HG02759 (cell line): ENCODE results near the gene TLK1.
A peak's percentile ranks its signal among the peaks of the same experiment; 100 is the strongest.
"Not testable (repeated sequence)": the region's sequence is repeated elsewhere in the genome, so short reads cannot be mapped to it uniquely, and the experiment has no call there.

Experiments used
- ATAC-seq: cut with Tn5 transposase; IDR thresholded peaks from one replicate; pipeline ENCODE4 v1.9.1; 2021; ENCODE audit warnings: mild to moderate bottlenecking, moderate library complexity; ENCODE audit not compliant: unreplicated experiment

The TLK1 gene

DNA sequence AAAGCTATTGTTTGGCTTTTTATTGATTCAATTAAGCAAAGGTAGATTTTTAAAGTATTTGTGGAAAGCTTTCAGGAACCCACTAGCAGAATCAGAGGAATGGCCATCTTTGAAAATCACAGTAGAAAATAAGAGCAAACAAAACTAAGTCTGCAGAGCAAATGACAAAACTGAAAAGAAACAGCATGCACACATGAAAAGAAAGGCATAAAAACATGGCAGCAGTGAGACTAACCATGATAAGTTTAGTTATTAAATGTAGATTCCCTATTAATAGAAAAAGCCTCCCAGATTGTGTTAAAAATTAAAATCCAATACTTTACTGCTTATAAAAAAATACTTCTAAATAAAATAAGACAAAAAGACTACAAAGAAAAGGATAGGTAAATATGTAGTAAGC, 9.1 kb upstream of the TLK1 start:
- no peak for ATAC-seq

DNA sequence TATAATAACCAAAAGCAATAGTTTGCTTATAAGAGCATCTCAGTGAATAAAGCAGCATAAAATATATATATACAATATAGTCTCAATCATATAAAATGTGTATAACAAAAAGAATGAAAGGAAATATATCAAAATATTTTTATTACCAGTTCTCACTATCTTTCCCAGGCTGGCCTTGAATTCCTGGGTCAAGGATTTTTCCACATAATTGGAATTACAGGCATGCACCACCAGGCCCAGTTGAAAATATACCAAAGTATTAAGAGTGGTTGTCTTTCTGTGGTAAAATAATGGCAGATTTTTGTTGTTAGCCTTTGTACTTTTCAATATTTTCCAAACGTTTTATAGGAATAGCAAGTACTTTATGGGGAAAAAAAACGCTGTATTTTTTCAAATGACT, 8.6 kb upstream of the TLK1 start:
- ATAC-seq = no peak

DNA sequence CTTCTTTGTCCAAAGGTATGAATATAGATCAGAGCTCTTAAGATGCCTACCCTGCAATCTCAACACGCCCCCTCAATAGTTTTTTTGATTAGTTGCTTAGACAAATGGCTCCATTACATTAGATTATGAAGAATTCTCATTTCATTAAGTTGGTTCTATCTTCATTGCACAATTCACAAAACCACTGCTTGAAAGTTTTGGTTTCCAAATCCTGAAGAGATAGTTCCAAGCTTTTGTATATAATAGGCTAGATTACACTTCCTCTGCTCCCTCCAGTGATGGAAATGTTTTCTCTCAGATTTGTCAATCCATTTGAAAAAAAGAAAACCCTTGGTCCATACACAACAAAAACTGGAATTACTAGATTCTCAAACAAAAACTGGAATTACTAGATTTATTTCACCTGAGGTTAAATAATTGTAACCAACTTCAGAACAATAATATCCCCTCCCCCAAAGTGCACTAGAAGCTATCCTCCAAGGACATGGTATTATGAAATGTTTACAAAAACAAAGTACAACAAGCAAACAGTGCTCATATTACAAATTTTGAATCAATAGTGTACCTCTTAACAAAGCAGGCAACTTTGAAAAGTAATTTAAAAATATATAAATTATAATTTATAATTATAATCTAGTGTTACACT, 6.8 kb upstream of the TLK1 start:
- ATAC-seq = no peak

DNA sequence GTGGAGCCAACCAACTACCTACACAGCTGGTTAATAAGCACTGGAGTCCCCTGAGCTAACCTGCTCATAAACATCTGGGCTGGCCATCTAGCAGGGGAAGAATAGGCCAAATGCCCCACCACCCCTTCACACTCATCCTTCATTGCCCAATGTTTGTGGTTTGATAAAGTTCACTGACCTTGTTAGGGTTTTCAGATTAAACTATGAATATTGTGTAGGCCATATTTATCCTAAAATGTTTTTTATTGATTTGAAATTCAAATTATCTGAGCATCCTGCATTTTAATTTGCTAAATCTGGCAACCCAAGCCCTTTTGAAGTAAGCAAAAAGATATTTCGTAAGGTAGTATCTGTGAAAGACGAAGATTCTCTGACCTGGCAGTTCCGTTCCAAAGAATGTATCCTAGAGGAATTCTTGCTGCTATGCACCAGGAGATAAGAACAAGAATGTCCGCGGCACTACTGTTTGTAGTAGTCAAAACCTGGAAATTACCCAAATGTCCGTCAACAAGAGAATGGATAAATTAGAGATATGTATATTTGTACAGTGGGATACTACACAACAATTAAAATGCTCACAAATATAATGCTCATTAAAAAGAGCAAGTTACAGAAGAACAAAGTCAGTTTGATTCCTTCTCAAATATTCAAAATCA, 5.8 kb upstream of the TLK1 start:
- ATAC-seq = no peak

DNA sequence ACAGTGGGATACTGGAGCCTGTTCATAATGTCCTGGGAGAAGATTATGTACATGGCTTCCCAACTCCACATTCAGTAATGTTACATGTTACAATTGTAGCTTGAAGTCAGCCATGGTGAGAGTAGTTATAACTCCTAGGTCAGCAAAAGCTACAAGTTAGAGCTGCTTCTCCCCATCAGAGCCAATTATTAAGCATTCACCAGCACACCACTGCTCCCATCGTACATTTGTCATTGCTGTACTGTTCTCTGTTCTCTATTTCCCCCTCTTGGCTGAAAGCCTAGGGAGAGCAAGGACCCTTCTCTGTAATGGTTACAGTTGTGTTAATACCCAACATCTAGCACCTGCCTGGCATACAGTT, 5.3 kb upstream of the TLK1 start:
- no peak for ATAC-seq

DNA sequence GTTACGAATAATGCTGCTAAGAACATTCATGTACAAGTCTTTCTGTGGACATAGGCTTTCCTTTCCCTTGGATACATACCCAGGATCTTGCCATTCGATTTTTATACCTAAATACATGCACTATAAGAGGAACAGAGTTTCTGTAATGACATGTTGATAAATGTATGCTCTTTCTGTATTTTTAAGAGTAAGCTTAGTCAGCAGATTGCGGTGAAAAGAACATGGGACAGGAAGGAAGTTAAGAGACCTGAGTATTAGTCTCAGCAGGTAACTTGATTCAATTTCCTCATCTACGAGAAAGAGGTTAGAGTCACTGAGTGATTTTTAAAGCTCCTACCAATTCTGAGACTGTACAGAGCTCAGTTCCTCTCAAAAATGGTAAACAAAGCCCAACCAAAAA, 2.6 kb upstream of the TLK1 start:
- ATAC-seq = no peak

DNA sequence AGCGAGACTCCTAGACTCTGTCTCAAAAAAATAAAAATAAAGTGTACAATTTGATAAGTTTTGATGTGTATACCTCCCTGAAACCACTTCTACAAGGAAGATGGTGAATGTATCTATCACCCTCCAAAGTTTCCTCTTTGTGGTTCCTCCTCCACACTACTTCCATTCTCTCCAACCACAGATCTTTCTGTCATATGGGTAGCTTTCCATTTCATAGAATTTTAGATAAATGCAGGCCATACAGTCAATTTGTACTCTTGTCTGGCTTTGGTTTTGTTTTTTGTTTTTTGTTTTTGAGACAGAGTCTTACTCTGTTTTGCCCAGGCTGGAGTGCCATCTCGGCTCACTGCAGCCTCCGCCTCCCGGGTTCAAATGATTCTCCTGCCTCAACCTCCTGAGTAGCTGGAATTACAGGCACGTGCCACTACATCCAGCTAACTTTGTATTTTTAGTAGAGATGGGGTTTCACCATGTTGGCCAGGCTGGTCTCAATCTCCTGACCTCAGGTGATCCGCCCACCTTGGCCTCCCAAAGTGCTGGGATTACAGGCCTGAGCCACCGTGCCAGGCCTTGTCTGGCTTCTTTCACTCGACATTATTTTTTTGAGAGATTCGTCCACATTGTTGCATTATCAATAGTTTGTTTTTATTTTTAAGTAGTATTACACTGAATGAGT, 2.0 kb upstream of the TLK1 start:
- not testable (repeated sequence) for ATAC-seq

DNA sequence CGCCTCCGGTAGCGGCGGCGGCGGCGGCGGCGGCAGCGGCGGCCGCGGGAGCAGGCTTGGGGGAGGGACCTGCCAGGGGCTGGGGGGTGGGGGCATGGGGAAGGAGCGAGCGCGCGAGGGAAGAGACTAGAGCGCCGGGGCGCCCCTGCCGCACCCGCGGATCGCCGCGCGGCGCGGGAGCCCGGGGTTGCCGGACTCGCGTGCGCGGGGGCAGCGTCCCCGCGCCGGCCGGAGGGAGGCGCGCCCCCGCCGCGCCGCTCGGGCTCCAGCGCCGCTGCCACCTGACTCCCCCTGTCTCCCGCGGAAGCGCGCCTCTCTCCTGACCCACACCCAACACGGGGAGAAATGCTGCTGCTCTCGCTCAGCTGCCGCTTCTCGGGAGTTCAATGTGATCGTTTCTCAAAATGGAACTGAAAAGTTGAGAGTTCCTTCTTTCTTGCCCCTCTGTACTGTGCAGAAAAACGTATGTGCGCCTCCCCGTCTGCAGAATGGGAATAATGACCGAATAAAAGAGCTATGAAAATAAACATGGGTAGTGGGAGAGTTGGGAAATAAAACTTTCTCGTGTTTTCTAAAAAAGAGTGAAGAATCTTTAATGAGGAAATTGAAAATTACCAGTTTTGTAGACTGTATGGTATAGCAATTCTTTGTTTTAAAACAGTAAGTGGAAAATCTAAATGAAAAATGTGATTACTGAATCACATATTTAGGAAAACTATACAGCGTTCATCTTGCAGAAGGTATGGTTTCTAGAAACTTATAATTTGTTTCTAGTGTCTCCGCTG, 455 bp upstream of the TLK1 start:
- peak; percentile 69 for ATAC-seq

DNA sequence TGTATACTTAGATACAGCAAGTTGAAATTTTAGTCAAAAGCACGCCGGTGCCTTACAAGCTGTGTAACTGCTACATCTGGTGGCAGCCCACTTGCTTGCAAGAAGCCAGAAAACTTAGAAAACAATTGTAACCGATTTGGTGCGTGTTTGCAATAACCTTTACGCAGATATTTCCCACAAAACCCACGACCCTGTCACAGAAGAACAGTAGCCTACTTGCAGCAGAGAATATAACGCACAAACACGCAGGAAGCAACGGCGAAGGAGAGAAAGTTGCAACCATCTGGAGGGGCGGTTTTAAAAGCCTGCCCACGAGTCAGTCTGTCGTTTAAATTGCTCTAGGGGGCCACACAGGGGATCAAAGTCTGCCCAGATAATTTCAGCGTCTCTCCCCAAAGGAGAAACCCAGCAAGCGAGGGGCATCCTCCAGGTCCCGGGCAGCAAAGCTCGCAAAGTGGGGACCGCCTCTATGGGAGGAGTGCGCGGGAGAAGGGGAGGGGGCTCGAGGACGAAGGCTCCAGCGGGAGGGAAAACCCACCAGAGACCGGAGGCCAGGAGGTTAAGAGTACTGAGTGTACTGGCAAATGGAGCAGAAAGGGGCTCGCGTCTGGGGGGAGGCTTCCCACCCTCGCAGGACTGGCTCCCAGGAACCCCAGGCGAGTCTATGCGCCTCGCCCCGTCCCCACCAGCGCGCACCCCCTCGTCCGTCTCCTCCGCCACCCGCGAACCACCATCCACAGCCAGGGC, 1.1 kb downstream of the TLK1 start:
- peak; percentile 9 for ATAC-seq

DNA sequence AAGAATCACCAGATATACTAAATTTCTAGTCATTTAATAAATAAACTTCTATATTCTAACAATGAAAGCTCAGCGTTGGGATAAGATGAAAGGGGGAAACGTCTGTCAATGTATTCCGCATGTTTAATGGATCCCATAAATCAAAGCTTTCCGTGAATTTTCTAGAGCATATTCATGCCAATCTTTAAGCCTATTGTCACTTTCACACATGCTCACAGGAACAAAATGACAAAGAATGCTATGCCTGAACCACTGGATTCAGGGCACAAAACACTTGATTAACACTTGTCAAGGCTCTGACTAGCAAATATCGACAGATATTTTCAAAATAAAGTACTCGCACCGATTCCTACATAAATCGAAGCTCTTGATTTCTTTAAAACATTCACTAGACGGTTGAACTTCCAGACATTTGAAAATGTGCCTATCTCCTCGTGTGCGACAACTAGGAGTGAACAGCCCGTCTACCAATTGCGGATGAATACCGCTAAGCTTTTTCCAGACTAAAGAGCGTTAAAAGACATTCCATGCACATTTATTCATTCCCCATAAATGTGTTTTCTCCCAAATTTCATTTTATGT, 1.8 kb downstream of the TLK1 start:
- no peak for ATAC-seq

DNA sequence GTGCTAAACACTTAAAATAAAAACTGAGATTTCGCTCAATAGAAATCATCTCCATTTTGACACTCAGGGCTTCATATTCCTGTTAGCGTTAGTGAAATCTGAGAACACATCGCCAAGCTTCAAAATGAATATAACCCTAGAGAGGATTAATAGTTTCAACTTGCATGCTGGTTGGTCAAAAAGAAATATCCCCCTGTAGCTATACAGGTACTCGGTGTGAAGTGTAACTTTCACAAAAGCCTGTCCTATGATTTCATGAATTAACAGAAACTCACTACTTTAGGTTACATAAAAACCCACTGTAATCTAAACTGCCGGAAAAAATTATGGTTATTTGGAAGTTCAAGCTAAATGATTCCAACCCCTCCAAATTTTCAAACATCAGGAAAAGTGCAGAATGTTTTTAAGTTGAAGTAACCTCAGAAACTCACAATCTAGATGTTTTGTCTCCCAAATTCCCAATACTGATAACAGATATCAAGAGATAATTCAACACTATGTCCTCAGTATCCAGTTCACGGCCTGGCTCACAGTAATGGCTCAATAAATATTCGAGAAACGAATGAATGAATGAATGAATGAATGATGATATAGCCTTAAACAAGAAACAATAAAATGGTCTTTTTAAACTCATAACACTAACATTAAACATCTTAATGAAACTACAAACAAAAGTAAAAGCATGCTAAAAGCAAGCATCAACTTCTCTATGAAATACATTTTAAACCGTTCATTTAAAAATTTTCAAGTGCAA, 2.5 kb downstream of the TLK1 start:
- no peak for ATAC-seq

DNA sequence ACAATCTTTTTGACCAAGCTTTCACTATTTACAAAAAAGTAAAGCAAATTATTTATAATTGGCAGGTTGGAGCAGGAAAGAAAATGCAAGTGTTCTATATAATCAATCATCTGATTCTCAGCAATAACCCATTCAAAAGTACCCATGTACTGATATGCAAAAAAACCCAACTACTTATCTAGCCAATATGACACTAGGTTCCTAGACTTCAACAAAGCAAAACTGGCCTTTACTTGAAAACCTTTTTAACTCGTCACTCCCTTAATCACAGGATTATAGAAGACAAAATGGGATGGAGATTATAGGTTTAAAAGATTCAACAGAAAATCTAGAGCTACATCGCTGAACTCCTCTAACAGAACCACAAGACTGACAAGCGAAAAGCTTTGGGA, 3.6 kb downstream of the TLK1 start:
- ATAC-seq = no peak

DNA sequence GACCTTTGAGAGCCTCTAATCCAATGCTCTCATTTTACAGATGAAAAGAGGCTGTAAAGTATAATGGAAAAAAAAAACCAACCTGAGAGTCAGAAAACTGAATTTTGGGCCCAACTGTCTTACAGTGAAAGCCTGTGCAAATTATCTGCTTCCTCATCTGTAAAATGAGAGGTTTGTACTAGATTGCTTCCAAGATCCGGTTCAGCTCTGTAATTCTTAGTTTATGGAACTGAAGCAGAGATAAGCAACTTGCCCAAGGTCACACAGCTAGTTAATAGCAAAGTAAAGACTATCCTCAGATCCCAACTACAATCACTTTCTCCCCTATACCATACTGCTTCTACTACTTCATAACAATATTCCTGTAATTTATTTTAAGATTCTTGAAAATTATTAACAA, 6.3 kb downstream of the TLK1 start:
- ATAC-seq = no peak

DNA sequence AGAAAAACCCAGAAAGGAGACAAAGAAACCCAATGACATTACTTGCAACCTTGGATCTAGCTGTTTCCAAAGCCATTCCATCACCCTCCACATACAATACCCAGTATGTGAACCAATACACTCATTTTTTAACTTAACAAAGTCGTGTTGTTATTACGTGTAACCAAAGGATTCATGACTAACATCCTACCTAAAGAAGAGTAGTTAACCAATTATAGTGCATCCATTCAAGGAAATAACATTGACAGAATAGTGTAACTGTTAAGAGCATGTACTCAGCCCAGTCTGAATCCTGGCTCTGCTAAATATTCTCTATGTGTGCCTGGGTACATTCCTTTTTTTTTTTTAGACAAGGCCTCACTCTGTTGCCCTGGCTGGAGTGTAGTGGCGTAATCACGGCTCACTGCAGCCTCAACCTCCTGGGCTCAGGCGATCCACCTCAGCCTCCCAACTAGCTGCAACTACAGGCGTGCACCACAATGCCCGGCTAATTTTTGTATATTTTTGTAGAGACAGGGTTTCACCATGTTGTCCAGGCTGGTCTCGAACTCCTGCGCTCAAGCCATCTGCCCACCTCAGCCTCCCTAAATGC, 9.9 kb downstream of the TLK1 start:
- ATAC-seq = no peak

DNA sequence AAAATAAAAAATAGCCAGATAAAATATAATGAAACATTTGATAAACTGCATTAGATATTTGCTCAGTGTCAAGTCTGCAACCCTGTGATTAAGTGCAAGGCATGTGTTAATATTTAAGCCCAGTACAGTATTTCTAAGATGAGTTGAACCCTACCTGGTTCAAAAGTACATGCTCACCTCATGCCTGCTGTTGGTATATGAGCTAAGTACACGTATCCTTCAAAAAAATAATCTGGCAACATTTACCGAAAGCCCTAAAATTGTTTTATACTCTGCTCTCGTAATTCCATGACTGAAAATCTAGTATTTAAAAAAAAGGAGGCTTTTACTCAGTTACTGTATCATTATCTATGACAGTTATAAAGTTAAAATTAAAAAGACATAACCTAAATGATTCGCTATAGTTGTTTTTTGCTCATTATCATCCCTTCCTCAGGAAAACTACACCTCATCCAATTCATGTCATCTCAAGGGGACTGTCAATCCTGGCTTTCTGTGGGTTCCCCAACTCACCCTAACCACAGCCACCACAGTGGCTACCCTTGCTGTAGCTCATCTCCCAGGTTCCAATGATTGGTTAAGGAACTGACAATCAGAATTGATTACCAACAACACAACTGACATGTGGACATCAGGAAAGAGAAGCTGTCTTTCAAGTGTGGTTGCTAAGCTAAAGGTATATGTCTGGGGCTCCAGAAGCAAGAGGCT, 10.6 kb downstream of the TLK1 start:
- ATAC-seq = no peak

DNA sequence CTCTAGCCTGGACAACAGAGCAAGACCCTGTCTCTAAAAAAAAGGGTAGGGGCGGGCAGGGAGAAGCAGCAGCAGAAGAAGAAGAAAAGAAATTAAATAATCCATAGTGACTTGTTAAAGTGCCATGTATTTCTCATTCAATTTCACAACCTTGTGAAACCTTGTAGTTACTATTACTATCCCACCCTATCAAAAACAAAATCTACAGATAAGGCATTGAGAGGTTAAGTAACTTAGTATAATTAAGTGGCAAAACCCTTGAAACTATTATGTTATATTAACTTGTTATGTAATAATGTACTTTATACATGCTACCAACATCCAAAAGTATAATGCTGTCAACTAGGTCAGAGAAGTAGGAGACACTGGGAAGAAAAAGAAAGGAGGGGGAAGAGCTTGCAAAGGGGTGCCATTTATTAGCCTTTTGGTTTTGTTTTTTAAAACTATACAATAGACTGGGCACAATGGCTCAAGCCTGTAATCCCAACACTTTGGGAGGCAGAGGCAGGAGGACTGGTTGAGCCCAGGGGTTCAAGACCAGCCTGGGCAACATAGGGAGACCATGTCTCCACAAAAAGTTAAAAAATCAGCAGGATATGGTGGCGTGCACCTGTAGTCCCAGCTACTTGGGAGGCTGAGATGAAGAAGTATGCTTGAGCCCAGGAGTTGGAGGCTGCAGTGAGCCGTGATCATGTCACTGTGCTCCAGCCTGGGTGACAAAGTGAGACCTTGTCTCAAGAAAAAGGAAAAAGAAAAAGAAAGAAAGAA, 11.3 kb downstream of the TLK1 start:
- no peak for ATAC-seq

DNA sequence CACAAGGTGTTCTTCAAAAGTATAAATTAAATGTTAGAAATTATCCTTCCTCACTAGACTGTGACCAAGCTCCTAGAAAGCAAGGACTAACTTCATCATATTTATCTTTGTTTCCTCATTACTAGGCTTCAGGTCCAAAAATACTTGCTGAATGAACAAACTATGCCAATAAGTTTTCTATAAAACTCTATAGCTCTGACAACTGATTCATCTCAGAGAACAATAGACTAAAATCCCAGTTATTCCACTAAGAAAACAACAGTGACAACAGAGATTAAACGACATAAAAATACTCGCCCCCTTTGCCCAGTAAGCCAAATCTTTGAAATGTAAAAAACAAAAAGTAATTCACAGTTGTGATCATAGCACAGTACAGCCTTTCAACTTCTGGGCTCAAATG, 13.6 kb downstream of the TLK1 start:
- ATAC-seq = no peak

DNA sequence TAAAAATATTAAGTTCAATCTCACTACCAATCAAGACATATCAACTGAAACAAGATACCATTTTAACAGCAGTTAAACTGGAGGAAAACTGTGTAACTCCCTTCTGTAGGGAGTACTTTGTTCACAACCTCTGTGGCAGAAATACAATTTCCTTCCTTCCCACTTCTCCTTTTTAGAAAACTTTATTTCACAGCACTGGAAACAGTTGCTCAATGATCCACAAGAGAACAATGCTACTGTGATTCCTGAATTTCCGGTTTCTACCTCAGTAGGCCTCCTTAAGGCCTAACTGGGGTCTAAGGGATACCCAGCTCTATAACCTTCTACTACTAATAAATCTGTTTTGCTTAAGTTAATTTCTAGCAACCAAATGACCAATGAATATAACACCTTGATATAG, 14.1 kb downstream of the TLK1 start:
- ATAC-seq = no peak
